RWPE2 (cell line): ENCODE measurements around the gene EYA2.

Experiments used
- ATAC-seq: fragments of 200-7000 bp; cut with Tn5 transposase; 3 replicates; pipeline ENCODE4 v1.9.1; 2021; ENCODE audit warnings: low read depth
- DNase-seq: peaks from one replicate; pipeline ENCODE4 v3.0.0-alpha.2; 2020; ENCODE audit warnings: low spot score
- H3K27ac ChIP-seq: fragments of 450-650 bp; 2 replicates; pipeline ENCODE4 v1.5.1; 2017; ENCODE audit warnings: mild to moderate bottlenecking; ENCODE audit not compliant: poor library complexity, severe bottlenecking
- H3K27me3 ChIP-seq: fragments of 250-450 bp; sonication (Bioruptor Pico); 2 replicates; pipeline ENCODE4 v1.5.1; 2021; ENCODE audit warnings: mild to moderate bottlenecking, moderate library complexity; ENCODE audit not compliant: insufficient read depth, poor library complexity, severe bottlenecking
- H3K36me3 ChIP-seq: fragments of 250-450 bp; sonication (Bioruptor Pico); 2 replicates; pipeline ENCODE4 v1.5.1; 2020; ENCODE audit warnings: low read depth, mild to moderate bottlenecking, moderate library complexity
- H3K4me1 ChIP-seq: fragments of 250-450 bp; sonication (Bioruptor Pico); 2 replicates; pipeline ENCODE4 v1.5.1; 2021; ENCODE audit warnings: mild to moderate bottlenecking, moderate library complexity; ENCODE audit not compliant: insufficient read depth, poor library complexity, severe bottlenecking
- H3K4me3 ChIP-seq: fragments of 250-450 bp; sonication (Bioruptor Pico); 2 replicates; pipeline ENCODE4 v1.5.1; 2021; ENCODE audit warnings: mild to moderate bottlenecking, moderate library complexity; ENCODE audit not compliant: severe bottlenecking
- H3K9me3 ChIP-seq: fragments of 250-450 bp; sonication (Bioruptor Pico); 2 replicates; pipeline ENCODE4 v1.5.1; 2021; ENCODE audit warnings: mild to moderate bottlenecking, moderate library complexity; ENCODE audit not compliant: severe bottlenecking
- TF ChIP-seq, protein P1 (sequence below): fragments of 450-650 bp; IDR thresholded peaks from one replicate; pipeline ENCODE4 v1.5.1; 2017; ENCODE audit warnings: mild to moderate bottlenecking, moderate library complexity; ENCODE audit not compliant: poor library complexity, severe bottlenecking

The EYA2 gene

DNA sequence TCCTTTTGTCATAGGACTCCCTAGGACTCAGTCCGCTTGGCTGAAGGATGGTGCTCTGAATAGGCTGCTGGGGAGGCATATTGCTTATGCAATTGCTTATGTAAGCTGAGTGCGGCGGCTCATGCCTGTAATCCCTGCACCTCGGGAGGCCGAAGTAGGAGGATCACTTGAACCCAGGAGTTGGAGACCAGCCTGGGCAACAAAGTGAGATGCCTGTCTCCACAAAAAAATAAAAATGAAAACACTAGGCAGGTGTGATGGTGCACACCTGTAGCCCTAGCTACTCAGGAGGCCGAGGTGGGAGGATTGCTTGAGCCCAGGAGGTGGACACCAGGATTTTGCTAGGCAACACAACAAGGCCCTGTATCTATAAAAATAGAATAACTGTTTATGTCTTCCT, 81.3 kb downstream of the EYA2 start:
- Histone ChIP-seq H3K27me3 (no peaks in the 10 kb centered on the region), H3K27ac (no peak overlapping the region), H3K36me3 (no peaks in the 10 kb centered on the region), H3K4me1 (peaks cover 9% of the 10 kb centered on the region), H3K4me3 (no peak overlapping the region), H3K9me3 (no peaks in the 10 kb centered on the region)
- ATAC-seq: no peak
- TF ChIP-seq, protein P1, sequence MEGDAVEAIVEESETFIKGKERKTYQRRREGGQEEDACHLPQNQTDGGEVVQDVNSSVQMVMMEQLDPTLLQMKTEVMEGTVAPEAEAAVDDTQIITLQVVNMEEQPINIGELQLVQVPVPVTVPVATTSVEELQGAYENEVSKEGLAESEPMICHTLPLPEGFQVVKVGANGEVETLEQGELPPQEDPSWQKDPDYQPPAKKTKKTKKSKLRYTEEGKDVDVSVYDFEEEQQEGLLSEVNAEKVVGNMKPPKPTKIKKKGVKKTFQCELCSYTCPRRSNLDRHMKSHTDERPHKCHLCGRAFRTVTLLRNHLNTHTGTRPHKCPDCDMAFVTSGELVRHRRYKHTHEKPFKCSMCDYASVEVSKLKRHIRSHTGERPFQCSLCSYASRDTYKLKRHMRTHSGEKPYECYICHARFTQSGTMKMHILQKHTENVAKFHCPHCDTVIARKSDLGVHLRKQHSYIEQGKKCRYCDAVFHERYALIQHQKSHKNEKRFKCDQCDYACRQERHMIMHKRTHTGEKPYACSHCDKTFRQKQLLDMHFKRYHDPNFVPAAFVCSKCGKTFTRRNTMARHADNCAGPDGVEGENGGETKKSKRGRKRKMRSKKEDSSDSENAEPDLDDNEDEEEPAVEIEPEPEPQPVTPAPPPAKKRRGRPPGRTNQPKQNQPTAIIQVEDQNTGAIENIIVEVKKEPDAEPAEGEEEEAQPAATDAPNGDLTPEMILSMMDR: no peak
- DNase-seq: peak; percentile 63

DNA sequence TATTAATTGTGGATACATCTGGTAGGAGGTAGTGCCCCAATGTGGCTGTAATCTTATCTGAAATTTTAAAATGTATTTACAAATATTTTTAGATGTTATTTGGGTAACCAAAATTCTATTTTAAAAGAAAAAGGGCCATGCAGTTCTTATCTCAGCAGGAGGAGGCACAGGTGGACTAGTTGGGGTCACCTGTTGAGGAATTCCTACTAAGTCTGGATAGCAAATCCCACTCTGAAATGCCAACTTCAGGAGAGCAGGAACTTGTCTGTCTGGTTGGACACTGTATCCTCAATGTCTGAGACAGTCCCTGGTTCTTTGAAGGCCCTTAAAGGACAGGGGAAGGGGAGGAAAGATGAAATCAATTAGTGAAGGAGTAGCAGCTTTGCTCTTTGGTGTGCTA, 82.6 kb downstream of the EYA2 start:
- Histone ChIP-seq H3K9me3 (no peaks in the 10 kb centered on the region), H3K27me3 (no peaks in the 10 kb centered on the region), H3K4me3 (no peak overlapping the region), H3K4me1 (peaks cover 8% of the 10 kb centered on the region), H3K27ac (no peak overlapping the region), H3K36me3 (no peaks in the 10 kb centered on the region)
- TF ChIP-seq, protein P1: peak; percentile 3
- ATAC-seq (no peak), DNase-seq (no peak)

DNA sequence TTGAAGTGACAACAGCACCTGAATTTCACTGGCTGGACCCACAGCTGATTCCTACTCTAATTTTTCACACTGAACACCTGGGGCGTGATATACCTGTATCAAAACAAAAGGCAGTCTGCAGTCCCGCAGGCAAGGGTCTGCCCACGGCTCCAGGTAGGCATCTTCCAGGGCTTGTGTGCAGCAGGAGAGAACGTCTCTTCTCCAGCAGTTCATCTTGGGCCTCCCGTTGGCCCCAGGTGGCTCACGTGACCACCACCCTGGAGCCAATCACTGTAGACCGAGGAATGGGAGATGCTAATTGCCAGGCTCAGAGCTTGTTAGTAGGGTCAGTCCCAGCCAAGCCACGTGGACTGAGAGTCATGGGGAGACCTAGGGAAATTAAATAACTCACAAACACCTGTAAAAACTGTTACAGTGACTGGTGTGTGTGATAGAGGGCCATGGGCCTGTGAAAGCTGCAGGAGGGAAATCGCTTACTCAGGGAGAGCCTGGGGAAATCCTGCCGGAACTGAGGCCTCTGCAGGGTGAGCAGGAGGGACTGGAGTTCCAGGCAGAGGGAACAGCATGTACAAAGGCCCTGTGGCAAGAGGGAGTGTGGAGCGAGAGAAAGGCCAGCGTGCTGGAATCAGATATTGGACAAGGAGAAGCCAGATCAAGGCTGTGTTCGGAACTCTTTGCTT, 83.4 kb downstream of the EYA2 start:
- Histone ChIP-seq H3K27ac (no peak overlapping the region), H3K27me3 (no peaks in the 10 kb centered on the region), H3K9me3 (no peaks in the 10 kb centered on the region), H3K36me3 (no peaks in the 10 kb centered on the region), H3K4me1 (peaks cover 8% of the 10 kb centered on the region), H3K4me3 (no peak overlapping the region)
- TF ChIP-seq, protein P1: no peak
- peak; percentile 63 for DNase-seq
- no peak for ATAC-seq

DNA sequence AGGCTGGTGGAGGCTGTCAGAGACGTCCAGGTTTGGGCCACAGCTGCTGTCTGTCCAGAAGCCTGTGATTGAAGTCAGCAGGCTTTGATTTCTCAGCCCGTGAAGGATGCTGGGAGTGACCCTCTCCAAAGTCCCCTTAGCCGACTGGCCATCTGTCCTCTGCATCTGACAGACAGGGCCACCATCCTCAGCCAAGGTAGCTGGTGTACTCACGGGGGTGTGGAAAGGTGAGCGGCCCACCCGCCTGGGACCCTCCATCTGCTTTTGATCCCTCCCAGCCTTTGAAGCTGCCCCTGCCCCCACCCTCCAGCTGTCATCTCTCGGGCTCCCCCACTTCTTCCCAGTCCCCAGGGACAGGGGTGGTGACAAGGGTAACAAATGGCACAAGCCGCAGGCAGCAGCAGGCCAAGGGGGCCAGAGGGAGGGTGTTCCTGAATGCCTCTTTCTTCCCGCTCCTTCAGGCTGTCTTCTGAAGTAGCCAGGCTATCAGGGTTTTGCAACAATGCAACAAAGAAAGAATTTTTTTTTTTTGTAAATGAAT, 84.4 kb downstream of the EYA2 start:
- TF ChIP-seq, protein P1: no peak
- H3K27me3 ChIP-seq: no peaks in the 10 kb centered on the region
- DNase-seq: peak; percentile 65
- no peak overlapping the region for H3K27ac ChIP-seq
- H3K4me1 ChIP-seq: peaks cover 13% of the 10 kb centered on the region
- no peaks in the 10 kb centered on the region for H3K9me3 ChIP-seq
- ATAC-seq: no peak
- no peaks in the 10 kb centered on the region for H3K36me3 ChIP-seq
- no peak overlapping the region for H3K4me3 ChIP-seq

DNA sequence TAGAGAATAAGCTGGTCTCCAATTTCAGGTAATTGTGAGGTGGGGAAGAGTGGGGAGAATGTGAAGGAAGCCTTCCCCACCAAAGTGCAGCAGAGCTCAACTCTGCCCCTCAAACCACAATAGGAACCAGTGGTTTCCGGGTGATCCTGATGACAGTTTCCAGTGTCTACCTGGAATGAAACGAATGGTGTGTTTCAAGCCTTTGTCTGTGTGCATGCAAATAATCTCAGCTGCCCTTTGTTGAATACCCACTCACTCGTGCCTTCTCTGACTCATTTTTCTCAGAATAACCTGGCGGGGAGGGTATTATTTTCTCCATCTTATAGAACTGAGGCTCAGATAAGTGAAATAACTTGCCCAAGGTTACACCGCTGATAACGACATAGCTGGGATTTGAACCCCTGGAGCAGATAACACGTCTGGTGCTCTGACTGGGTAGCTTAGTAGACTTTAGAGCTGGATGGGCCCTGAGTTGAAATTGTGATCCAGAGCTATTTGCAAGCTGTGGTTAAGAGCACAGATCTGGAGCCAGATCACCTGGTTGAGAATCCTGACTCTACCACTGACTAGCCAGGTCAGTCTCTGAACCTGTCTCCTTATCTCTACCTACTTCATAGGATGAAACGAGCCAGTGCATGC, 85.1 kb downstream of the EYA2 start:
- Histone ChIP-seq H3K36me3 (no peaks in the 10 kb centered on the region), H3K27ac (no peak overlapping the region), H3K9me3 (no peaks in the 10 kb centered on the region), H3K4me3 (no peak overlapping the region), H3K27me3 (no peaks in the 10 kb centered on the region), H3K4me1 (peaks cover 13% of the 10 kb centered on the region)
- DNase-seq (no peak), ATAC-seq (peak; percentile 21; the same call in 2 of the 3 replicates)
- TF ChIP-seq, protein P1: no peak
